Bone marrow (tissue), 2 donors: ENCODE results near the gene JMJD1C.

Experiments
- DNase-seq, 2 donors: peaks; one replicate each; lab custom pipeline; 2025; lab: John Stamatoyannopoulos, UW

Gene JMJD1C

DNA sequence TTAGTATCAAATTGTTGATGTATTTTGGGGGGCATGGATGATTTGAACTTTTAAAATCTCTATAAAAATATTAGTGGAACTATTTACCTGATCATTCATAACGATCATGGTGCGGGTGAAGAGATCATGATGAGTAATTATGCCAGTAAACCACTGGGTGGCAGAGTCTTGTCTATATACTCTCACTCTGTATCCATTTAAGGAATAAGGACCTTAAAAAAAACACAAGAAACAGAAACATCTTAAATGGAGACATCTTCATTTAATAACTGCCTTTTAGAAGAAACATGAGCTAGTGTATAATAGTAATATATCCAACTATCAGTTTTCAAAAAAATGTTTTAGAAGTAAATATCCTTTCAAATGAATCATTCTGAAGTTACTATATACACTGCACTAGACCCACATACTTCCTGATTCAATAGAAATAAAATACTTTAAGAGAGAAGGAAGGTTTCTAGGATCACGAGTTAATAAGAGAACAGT lies 248.6 kb downstream of the JMJD1C start:
- peak in 1 of 2 donors; percentile 76 for DNase-seq

GRCh38 chr10:63214571-63214970 lies 251.2 kb downstream of the JMJD1C start:
- DNase-seq, result no peak

DNA sequence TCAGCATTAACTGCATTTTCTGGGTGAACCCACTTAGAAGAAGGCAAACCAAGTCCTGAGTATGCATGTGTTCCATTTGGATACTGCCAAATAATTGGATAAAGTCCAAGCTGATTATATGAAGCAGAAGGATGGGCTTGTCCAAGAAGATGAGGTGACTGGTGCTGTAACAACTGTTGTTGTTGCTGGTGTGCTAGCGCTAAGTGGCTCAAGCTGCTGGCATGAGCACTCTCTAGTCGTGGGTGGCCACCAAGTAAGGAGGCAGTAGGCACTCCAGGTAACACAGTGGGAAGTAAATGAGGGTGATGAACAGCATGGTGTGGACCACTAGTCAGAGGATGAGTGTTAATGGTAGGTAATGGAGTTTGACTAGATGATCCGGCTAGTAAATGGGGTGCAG lies 252.3 kb downstream of the JMJD1C start:
- no peak for DNase-seq

DNA sequence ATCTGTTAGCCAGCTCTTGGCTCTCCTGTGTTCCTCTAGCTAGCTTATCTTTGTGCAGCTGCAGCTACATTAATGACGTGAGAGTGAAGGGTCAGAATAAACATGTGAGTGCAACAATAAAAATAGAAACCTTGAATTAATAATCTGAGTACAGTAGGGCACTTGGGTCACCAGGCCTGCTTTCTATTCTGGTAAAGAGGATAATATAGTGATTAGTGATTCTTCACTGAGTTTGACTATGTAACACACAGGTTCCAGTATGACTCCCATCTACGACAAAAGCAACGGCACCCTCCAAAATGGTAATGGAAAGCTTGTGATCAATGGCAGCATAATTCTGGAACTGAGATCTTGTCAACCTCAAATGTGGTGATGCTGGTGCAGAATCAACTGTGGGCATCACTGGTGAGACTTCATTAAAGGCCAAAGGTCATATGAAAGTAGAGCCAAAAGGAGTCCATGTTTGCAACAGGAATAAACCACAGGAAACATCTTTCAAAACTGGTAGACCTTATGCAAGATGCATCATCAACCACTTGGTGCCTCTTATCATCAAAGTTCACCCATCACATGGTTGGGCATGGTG lies 255.1 kb downstream of the JMJD1C start:
- DNase-seq, result no peak

DNA sequence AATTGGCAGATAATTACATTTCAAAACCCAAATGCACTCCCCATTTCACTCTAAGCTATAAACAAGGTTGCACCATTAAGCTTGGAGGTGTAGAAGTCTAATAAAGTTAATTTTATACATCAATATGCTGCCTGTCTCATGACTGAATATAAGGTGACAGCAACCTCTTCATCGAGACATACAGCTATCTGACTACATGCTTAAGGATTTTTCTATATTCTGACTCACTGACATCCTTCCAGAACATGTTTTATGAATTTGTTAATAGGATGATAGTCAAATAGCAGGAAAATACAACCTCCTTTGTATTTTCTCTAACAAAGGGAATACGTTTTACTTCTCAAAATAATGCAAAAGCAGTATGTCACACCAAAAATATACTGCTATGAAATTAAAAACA lies 256.1 kb downstream of the JMJD1C start:
- no peak for DNase-seq

- DNase-seq, result no peak
Measured at GRCh38 chr10:63208986-63209385, 256.8 kb downstream of the JMJD1C start.

- peak in 1 of 2 donors; percentile 87 for DNase-seq
Measured at GRCh38 chr10:63206997-63207811, 258.6 kb downstream of the JMJD1C start.

- DNase-seq, result peak in 1 of 2 donors; percentile 17
Measured at GRCh38 chr10:63206576-63206975, 259.2 kb downstream of the JMJD1C start.

- no peak for DNase-seq
Measured at GRCh38 chr10:63205421-63205820, 260.4 kb downstream of the JMJD1C start.

GRCh38 chr10:63204667-63205391 lies 260.9 kb downstream of the JMJD1C start:
- no peak for DNase-seq

DNA sequence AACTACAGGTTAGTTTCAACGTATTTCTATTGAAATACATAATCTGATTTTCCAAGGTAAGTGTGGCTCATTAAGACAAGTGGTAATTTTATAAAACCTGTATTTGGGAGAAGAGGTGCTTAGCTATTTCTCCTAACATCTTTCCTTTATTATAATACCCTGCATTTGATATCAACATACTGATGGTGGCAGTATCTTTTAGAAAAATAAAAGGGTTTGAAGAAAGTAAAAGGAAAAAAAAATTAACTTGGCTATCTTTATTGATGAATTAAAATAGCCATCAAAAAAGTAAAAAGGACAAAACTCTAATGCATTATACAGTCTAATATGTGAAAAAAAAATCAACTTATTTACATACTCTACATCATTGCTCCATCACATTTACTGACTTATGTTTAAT lies 264.7 kb downstream of the JMJD1C start:
- DNase-seq, result no peak

GRCh38 chr10:63200431-63200830 lies 265.3 kb downstream of the JMJD1C start:
- DNase-seq, result no peak

DNA sequence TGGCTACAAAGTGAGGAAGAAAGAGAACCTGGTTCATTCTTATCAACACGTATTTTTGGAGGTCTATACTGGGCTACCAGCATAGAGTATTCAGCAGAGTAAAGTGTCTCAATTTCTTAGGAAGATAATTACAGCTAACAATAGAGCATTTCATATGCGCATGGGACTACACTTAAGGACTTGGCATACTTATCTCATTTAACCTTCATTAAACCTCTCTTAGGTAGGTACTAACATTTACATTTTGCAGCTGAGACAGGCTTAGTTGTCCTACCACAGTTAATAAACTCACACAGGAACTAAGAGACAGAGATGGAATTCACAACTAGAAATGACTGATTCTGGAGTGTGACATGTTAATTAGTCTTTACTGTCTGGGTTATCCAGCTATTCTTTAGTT lies 266.1 kb downstream of the JMJD1C start:
- no peak for DNase-seq

DNA sequence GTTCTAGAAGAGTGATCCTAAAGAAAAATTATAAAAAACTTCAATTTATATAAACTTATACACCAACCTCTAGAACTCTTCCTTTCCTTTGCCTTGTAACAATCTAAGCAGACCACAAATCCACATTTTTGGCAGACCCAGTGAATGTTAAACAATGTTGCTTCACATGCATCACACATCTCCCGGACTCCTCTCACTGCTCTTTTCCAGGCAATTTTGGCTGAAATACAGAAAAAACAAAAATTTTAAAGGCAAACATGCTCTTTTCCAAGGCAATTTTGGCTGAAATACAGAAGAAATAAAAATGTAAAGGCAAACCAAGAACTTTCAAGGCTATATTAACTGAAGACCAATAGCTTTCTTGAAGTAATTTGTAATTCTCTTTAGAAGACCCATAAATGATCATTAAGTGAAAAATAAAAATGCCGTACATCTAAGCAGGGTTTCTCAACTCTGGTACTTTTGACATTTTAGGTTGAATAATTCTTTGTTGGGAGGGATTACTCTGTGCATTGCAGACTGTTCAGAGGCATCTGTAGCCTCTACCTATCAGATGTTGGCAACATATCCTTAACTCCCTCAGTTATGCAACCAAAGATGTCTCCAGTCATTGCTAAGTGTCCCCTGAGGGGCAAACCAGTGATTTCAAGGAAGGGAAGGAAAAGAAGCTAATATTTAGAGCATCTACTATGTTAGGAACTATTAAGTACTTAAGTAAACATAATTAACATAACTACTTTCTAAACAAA lies 268.3 kb downstream of the JMJD1C start:
- no peak for DNase-seq

DNA sequence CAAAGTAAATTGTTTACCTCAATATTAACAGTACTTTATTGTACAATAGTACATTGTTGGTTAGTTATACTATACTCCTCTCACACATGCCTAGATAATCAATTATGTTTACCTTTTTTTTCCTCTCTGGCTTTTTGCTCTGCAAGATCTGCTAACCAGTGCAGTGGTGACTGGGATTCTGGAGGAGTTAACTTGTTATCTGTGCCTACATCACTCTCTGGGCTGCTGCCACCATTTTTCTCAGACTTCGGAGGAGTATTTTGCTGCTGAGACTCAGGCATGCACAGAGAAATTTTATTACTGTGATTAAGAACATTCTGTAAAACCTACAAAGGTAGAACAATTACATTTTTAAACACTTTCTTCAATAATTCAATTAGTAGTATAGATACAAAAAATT lies 273.0 kb downstream of the JMJD1C start:
- DNase-seq, result no peak

GRCh38 chr10:63175534-63175933 lies 290.2 kb downstream of the JMJD1C start:
- no peak for DNase-seq

- DNase-seq, result peak in 1 of 2 donors; percentile 73
Measured at GRCh38 chr10:63173468-63174232, 292.1 kb downstream of the JMJD1C start.

DNA sequence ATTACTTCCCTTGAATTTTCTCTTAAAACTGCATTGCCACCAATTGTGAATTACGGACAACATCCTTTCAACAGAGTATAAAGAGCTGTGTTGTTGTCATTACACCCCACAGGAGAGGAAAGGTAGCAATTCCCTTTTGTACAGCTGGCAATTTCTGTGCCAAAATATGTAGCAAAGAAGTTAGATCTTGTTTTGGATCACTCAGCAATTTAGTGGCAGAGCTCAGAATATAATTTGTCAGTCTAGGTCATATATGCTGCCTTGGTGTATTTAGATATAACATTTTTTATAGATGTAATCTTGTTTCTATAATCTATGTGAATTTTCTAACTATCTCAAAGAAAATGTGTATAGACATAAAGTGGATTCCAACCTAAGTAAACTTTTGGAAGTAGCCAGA lies 293.9 kb downstream of the JMJD1C start:
- no peak for DNase-seq

GRCh38 chr10:63171255-63171855 lies 294.4 kb downstream of the JMJD1C start:
- no peak for DNase-seq

DNA sequence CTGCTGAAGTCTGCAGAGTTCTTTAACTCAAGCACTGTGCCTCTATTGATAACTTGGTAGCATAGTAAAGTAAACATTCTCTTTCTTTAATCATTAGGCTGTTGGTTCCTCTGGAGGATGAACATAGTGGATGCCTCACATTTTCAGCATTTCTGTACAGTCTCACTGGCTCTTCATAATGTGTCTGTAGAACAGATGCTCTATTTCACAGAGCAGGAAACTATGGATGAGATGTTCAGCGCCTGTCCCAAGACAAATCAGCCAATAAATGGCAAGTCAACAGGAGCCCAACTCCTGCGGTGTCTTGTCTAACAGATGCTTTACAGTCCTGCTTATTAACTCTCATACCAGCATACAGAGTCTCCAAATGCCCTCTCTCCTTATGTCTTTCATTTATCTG lies 296.2 kb downstream of the JMJD1C start:
- no peak for DNase-seq
